ENCODE measurements around the gene FLNA.

Gene FLNA

DNA sequence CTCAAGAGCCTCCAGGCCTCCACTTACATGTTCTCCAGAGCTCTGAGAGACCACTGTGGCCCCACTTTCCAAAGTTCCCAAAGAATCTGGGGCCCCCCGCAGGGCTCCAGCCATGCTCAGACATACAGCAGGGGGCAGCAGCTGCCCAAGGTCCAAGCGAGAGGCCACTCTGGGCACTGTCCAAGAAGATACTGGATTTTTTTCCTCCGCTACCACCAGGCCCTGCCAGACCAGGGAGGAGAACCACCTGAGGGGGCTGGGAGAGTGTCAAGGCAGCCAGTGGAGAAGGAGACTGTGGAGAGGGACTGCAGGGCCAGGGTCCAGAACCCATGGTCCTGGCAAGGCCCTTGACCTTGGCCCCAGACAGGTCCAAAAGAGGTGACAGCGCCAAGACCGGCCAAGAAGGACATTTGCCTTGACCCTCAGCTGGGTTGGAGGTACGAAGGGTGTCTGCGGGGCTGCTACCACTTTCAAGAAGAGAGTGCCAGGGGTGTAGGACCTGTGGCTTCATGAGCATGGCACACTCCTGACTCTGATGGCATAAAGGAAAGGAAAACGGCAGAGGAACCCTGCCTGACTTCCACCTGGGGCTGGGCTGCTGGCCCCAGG is 10.0 kb upstream of the FLNA start:
- H3K27ac ChIP-seq (ENCODE audit: poor library complexity, severe bottlenecking) = no peak overlapping the region
- H3K9me3 ChIP-seq (ENCODE audit: severe bottlenecking) = no peaks in the 10 kb centered on the region
- H3K4me3 ChIP-seq (ENCODE audit: severe bottlenecking) = no peak overlapping the region
- no peak for ATAC-seq (ENCODE audit: low read depth)
- peaks cover 24% of the 10 kb centered on the region for H3K36me3 ChIP-seq (ENCODE audit: low read depth)
- TF ChIP-seq, protein P1, sequence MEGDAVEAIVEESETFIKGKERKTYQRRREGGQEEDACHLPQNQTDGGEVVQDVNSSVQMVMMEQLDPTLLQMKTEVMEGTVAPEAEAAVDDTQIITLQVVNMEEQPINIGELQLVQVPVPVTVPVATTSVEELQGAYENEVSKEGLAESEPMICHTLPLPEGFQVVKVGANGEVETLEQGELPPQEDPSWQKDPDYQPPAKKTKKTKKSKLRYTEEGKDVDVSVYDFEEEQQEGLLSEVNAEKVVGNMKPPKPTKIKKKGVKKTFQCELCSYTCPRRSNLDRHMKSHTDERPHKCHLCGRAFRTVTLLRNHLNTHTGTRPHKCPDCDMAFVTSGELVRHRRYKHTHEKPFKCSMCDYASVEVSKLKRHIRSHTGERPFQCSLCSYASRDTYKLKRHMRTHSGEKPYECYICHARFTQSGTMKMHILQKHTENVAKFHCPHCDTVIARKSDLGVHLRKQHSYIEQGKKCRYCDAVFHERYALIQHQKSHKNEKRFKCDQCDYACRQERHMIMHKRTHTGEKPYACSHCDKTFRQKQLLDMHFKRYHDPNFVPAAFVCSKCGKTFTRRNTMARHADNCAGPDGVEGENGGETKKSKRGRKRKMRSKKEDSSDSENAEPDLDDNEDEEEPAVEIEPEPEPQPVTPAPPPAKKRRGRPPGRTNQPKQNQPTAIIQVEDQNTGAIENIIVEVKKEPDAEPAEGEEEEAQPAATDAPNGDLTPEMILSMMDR (IDR thresholded peaks at IDR 0.05; ENCODE audit: poor library complexity, severe bottlenecking) = no peak
- no peak for DNase-seq (ENCODE audit: low spot score)
- no peaks in the 10 kb centered on the region for H3K27me3 ChIP-seq (ENCODE audit: insufficient read depth, poor library complexity, severe bottlenecking)
- H3K4me1 ChIP-seq (ENCODE audit: insufficient read depth, poor library complexity, severe bottlenecking) = peaks cover 8% of the 10 kb centered on the region

DNA sequence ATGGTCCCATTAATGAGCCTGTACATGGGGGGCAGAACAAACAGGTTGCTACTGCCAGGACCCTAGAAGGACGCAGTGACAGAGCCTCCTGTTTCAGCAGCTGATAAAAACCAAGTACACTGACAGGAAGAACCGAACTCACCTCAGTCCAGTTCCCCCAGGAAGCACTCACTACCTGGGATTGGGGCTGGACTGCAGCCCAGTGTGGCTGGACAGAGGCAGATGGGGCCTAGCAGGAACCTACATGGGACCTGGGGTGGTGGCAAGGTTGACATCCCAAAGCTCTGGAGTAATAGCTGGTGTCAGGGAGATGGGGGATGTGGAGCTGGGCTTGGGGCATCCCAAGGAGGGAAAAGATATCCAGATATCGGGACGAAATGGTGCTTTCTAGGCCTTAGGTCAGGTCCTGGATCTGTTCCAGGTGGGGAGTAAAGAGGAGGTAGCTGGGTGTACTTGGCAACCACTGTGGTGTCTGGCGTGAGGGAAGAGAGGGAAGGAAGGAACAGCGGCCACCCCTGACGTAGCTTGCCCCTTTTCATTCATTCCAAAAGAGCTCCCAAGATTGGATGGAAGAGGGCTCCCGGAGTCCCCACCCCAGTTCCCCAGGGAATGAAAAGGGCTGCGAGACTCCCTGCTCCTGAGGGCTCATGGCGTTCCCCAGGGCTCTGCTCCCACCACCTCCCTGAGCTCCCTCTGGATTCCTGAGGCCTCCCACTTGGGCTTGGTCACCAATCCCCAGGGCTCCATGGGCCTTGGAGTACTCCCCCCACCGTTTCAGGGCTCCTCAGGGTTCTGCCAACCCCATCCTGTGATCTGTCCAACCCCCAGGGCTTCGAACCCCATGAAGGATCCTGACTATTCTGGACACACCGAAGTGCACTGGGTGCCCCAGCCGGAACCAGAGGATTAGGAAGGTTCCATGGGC is 9.2 kb upstream of the FLNA start:
- TF ChIP-seq, protein P1 (IDR thresholded peaks at IDR 0.05; ENCODE audit: poor library complexity, severe bottlenecking) = no peak
- DNase-seq (ENCODE audit: low spot score) (no peak), ATAC-seq (ENCODE audit: low read depth) (no peak)
- H3K4me3 ChIP-seq (ENCODE audit: severe bottlenecking) = no peak overlapping the region
- no peaks in the 10 kb centered on the region for H3K9me3 ChIP-seq (ENCODE audit: severe bottlenecking)
- peak overlapping the region; percentile 3 for H3K27ac ChIP-seq (ENCODE audit: poor library complexity, severe bottlenecking)
- peaks cover 24% of the 10 kb centered on the region for H3K36me3 ChIP-seq (ENCODE audit: low read depth)
- H3K4me1 ChIP-seq (ENCODE audit: insufficient read depth, poor library complexity, severe bottlenecking) = peaks cover 8% of the 10 kb centered on the region
- H3K27me3 ChIP-seq (ENCODE audit: insufficient read depth, poor library complexity, severe bottlenecking) = no peaks in the 10 kb centered on the region

GRCh38 chrX:154382483-154383069 is 8.1 kb upstream of the FLNA start:
- no peaks in the 10 kb centered on the region for H3K9me3 ChIP-seq (ENCODE audit: severe bottlenecking)
- TF ChIP-seq, protein P1 (IDR thresholded peaks at IDR 0.05; ENCODE audit: poor library complexity, severe bottlenecking) = no peak

DNA sequence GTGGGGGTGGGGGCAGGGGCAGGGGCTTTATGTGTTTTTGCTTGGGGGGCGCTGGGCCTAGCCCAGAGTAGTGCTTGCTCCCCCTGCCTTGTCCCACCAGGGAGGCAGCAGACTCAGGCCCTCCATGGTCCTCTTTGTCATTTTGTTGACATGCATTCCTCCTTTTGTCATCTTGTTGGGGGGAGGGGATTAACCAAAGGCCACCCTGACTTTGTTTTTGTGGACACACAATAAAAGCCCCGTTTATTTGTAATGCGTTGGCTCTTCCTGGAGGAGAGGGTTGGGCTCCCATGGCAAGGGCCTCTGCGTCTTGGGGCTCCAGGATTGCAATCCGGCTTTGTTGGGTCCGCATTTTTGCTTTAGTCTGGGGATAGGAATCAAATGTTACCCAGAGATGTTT is 6.8 kb upstream of the FLNA start:
- ATAC-seq (ENCODE audit: low read depth) = no peak
- no peaks in the 10 kb centered on the region for H3K9me3 ChIP-seq (ENCODE audit: severe bottlenecking)
- DNase-seq (ENCODE audit: low spot score) = no peak
- TF ChIP-seq, protein P1 (IDR thresholded peaks at IDR 0.05; ENCODE audit: poor library complexity, severe bottlenecking) = no peak
- H3K27ac ChIP-seq (ENCODE audit: poor library complexity, severe bottlenecking) = peak overlapping the region; percentile 76
- no peaks in the 10 kb centered on the region for H3K27me3 ChIP-seq (ENCODE audit: insufficient read depth, poor library complexity, severe bottlenecking)
- H3K36me3 ChIP-seq (ENCODE audit: low read depth) = peaks cover 24% of the 10 kb centered on the region
- no peak overlapping the region for H3K4me3 ChIP-seq (ENCODE audit: severe bottlenecking)
- peaks cover 8% of the 10 kb centered on the region for H3K4me1 ChIP-seq (ENCODE audit: insufficient read depth, poor library complexity, severe bottlenecking)

More at GRCh38 chrX:154382483-154383069, 8.1 kb upstream of the FLNA start:
- ATAC-seq (ENCODE audit: low read depth) (no peak), DNase-seq (ENCODE audit: low spot score) (peak; percentile 58)
- peaks cover 8% of the 10 kb centered on the region for H3K4me1 ChIP-seq (ENCODE audit: insufficient read depth, poor library complexity, severe bottlenecking)
- H3K36me3 ChIP-seq (ENCODE audit: low read depth) = peaks cover 24% of the 10 kb centered on the region
- peak overlapping the region; percentile 3 for H3K27ac ChIP-seq (ENCODE audit: poor library complexity, severe bottlenecking)
- no peak overlapping the region for H3K4me3 ChIP-seq (ENCODE audit: severe bottlenecking)
- no peaks in the 10 kb centered on the region for H3K27me3 ChIP-seq (ENCODE audit: insufficient read depth, poor library complexity, severe bottlenecking)
